Gastroesophageal sphincter (tissue), 3 donors: Measurements from ENCODE around the gene SH2D3A.

Experiments
- POLR2A ChIP-seq, 2 donors: fragments of 450-650 bp; IDR thresholded peaks; one replicate each; pipeline ENCODE4 v1.6.1; 2017; ENCODE audit warnings: antibody characterized with exemption in 2 of 2, mild to moderate bottlenecking in 2 of 2, moderate library complexity in 1 of 2
- POLR2AphosphoS5 ChIP-seq: sonication (generic); formaldehyde crosslinking; IDR thresholded peaks from one replicate; pipeline ENCODE4 v1.6.1; 2017; ENCODE audit warnings: antibody characterized with exemption
- TF ChIP-seq, protein P1 (sequence below), 4 experiments: fragments of 200-600 bp in 2 of 4; fragments of 450-650 bp in 2 of 4; sonication (generic) in 1 of 4; IDR thresholded peaks; one replicate each; pipeline ENCODE4 v1.5.1; 2017 to 2019; ENCODE audit warnings: antibody characterized with exemption in 4 of 4, mild to moderate bottlenecking in 2 of 4, moderate library complexity in 2 of 4

DNA sequence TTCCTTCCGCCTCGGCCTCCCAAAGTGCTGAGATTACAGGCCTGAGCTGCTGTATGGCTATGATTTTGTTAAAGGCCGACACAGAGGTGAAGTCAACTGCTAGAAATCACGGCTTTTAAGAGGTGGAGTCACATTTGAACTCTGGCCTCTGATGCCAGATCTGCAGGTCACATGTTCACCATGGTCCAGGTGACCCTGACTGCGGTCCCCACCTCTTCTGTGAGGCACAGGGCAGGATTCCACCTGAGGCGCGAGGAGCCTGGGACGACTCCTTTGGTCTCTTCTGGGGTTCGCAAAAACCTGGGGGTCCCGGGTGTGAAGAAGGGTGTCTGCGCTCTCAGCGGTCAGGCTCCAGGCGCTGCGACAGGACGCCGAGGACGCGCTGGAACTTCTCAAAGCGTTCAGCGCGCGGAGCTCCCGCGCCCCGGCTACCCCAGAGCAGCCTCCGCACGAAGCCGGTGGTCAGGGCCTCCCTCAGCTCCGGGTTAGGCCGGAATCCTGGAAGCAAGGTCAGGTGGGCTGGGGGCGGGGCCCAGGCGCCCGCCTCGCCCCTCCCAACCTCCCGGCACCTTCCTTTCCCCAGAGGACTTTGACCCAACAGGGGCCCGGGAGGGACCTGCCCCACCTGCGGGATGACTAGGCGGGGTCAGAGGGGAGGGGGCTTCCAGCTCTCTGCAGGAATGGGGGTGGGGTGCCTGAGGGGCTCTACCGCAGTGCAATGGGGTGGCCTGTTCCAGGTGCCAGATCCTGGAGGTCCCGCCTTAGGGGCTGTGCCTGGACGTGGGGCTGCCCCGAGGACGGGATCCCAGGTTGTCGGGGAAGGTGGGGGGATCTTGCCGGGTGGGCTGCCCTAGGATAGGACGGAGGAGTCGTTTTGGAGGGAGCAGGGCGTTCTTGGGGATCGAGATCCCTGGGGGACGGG is 14.7 kb downstream of the SH2D3A start:
- TF ChIP-seq POLR2A (IDR thresholded peaks at IDR 0.05) (no peak), POLR2AphosphoS5 (no peak)
- TF ChIP-seq, protein P1, sequence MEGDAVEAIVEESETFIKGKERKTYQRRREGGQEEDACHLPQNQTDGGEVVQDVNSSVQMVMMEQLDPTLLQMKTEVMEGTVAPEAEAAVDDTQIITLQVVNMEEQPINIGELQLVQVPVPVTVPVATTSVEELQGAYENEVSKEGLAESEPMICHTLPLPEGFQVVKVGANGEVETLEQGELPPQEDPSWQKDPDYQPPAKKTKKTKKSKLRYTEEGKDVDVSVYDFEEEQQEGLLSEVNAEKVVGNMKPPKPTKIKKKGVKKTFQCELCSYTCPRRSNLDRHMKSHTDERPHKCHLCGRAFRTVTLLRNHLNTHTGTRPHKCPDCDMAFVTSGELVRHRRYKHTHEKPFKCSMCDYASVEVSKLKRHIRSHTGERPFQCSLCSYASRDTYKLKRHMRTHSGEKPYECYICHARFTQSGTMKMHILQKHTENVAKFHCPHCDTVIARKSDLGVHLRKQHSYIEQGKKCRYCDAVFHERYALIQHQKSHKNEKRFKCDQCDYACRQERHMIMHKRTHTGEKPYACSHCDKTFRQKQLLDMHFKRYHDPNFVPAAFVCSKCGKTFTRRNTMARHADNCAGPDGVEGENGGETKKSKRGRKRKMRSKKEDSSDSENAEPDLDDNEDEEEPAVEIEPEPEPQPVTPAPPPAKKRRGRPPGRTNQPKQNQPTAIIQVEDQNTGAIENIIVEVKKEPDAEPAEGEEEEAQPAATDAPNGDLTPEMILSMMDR (IDR thresholded peaks at IDR 0.05): no peak
